Osteocyte (in vitro differentiated cells): Measurements from ENCODE around the gene ANXA5. TPM values are rescaled to one million over a fixed set of nuclear protein-coding genes. Genes with fewer than 3 reads are reported as not detected.
A peak's percentile ranks its signal among the peaks of the same experiment; 100 is the strongest.
"Not testable (repeated sequence)": the region's sequence is repeated elsewhere in the genome, so short reads cannot be mapped to it uniquely, and the experiment has no call there.

ENCODE experiments used
- DNase-seq: peaks from one replicate; pipeline ENCODE4 v3.0.0; 2021; ENCODE audit warnings: mixed read lengths; ENCODE audit not compliant: unreplicated experiment; ENCODE audit errors: extremely low spot score
- H3K27ac Mint-ChIP-seq: one replicate; pipeline ENCODE4 v1.8.0; 2021; ENCODE audit warnings: mild to moderate bottlenecking, mixed read lengths; ENCODE audit not compliant: unreplicated experiment
- H3K27me3 Mint-ChIP-seq: one replicate; pipeline ENCODE4 v1.8.0; 2021; ENCODE audit warnings: mixed read lengths; ENCODE audit not compliant: unreplicated experiment
- H3K36me3 Mint-ChIP-seq: one replicate; pipeline ENCODE4 v1.8.0; 2021; ENCODE audit warnings: mixed read lengths; ENCODE audit not compliant: unreplicated experiment
- H3K4me1 Mint-ChIP-seq: one replicate; pipeline ENCODE4 v1.8.0; 2021; ENCODE audit warnings: mixed read lengths; ENCODE audit not compliant: unreplicated experiment
- H3K4me3 Mint-ChIP-seq: one replicate; pipeline ENCODE4 v1.8.0; 2021; ENCODE audit warnings: mild to moderate bottlenecking, moderate library complexity, mixed read lengths; ENCODE audit not compliant: unreplicated experiment
- H3K9me3 Mint-ChIP-seq: one replicate; pipeline ENCODE4 v1.8.0; 2021; ENCODE audit warnings: mixed read lengths; ENCODE audit not compliant: unreplicated experiment
- total RNA-seq: library from RNA; stranded (reverse); gene quantifications from 2 replicates; pipeline ENCODE4 v1.2.1, GENCODE V29; 2021
- TF ChIP-seq, protein P1 (sequence below): fragments of 200-600 bp; sonication (generic); IDR thresholded peaks from 2 replicates; pipeline ENCODE4 v1.5.0; 2021; ENCODE audit warnings: antibody characterized with exemption, mild to moderate bottlenecking, moderate library complexity

The ANXA5 gene
- total RNA-seq, 1 donor from 2014 or later = 488 TPM

- TF ChIP-seq, protein P1, sequence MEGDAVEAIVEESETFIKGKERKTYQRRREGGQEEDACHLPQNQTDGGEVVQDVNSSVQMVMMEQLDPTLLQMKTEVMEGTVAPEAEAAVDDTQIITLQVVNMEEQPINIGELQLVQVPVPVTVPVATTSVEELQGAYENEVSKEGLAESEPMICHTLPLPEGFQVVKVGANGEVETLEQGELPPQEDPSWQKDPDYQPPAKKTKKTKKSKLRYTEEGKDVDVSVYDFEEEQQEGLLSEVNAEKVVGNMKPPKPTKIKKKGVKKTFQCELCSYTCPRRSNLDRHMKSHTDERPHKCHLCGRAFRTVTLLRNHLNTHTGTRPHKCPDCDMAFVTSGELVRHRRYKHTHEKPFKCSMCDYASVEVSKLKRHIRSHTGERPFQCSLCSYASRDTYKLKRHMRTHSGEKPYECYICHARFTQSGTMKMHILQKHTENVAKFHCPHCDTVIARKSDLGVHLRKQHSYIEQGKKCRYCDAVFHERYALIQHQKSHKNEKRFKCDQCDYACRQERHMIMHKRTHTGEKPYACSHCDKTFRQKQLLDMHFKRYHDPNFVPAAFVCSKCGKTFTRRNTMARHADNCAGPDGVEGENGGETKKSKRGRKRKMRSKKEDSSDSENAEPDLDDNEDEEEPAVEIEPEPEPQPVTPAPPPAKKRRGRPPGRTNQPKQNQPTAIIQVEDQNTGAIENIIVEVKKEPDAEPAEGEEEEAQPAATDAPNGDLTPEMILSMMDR = no peak
- no peaks in the 10 kb centered on the region for H3K9me3 Mint-ChIP-seq
- no peaks in the 10 kb centered on the region for H3K36me3 Mint-ChIP-seq
- no peak overlapping the region for H3K4me3 Mint-ChIP-seq
- peaks cover 3% of the 10 kb centered on the region for H3K27me3 Mint-ChIP-seq
- no peak overlapping the region for H3K27ac Mint-ChIP-seq
- DNase-seq = no peak
- no peaks in the 10 kb centered on the region for H3K4me1 Mint-ChIP-seq
Observed at GRCh38 chr4:121738780-121739535, 42.2 kb upstream of the ANXA5 start.

GRCh38 chr4:121737846-121738554 is 41.2 kb upstream of the ANXA5 start:
- H3K4me3 Mint-ChIP-seq = no peak overlapping the region
- TF ChIP-seq, protein P1 = no peak
- no peaks in the 10 kb centered on the region for H3K4me1 Mint-ChIP-seq
- no peak overlapping the region for H3K27ac Mint-ChIP-seq
- no peak for DNase-seq
- H3K9me3 Mint-ChIP-seq = no peaks in the 10 kb centered on the region
- no peaks in the 10 kb centered on the region for H3K27me3 Mint-ChIP-seq
- H3K36me3 Mint-ChIP-seq = no peaks in the 10 kb centered on the region

DNA sequence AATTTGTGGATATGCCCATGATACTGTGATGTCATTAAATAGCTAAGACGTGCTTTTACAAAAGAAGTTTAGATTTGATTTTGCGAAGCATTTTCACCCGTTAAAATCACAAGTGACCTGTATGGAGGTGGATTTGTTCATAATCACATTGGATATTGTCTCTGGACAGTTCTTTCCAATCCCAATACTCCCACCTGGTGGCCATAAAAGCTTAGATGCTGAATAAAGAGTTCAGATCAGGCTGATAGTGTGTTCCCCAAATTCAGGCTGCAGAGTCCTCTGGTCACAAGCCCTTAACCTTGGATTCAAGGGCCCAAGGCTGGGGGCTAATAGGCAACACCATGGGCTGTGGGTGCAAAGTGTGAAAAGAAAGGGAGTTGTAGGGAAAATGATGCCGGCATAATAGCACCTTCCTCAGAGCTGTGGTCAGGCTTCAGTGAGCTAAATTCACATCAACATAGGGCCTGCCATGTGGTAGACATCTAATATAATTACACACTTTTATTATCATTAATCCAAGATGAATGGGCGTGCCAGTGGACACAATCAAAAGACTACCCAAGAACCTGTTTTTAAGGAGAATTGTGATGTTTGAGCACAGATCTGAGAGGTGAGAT is 40.1 kb upstream of the ANXA5 start:
- TF ChIP-seq, protein P1 = peak; percentile 79
- Mint-ChIP-seq H3K9me3 (no peaks in the 10 kb centered on the region), H3K27ac (no peak overlapping the region), H3K27me3 (no peaks in the 10 kb centered on the region), H3K4me1 (peaks cover 8% of the 10 kb centered on the region), H3K36me3 (no peaks in the 10 kb centered on the region), H3K4me3 (no peak overlapping the region)
- no peak for DNase-seq

DNA sequence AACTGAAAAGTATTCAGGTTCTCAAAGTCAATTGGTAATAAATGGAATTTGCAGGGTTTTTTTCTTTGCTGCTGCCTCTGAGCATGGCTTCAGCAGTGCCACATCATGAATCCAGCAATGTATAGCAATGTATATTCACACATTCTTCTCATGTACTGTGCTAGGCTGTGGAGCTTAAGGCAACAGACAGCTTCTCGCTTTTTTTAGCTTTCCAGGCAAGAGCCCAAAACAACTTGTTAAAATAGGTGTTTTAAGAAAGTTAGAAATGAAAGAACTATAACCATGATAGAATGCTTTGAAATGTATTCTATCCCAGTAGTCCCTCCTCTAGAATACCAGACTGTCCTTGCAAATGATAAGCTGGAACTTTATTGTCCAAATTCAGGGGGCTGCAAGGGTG is 37.8 kb upstream of the ANXA5 start:
- H3K4me1 Mint-ChIP-seq = peaks cover 8% of the 10 kb centered on the region
- no peaks in the 10 kb centered on the region for H3K27me3 Mint-ChIP-seq
- no peak for DNase-seq
- no peaks in the 10 kb centered on the region for H3K9me3 Mint-ChIP-seq
- H3K27ac Mint-ChIP-seq = no peak overlapping the region
- TF ChIP-seq, protein P1 = no peak
- no peak overlapping the region for H3K4me3 Mint-ChIP-seq
- no peaks in the 10 kb centered on the region for H3K36me3 Mint-ChIP-seq

DNA sequence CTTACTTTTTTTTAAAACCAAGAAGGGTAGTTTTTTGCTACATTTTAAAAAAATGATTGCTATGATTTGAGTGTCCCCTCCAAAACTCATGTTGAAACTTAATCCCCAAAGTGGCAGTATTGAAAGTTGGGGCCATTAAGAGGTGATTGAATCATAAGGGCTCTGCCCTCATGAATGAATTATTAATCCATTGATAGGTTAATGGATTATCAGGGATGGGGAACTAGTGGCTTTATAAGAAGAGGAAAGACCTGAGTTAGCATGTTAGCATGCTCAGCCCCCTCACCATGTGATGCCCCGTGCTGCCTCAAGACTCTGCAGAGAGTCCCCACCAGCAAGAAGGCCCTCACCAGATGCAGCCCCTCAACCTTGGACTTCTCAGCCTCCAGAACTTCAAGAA is 37.2 kb upstream of the ANXA5 start:
- H3K4me1 Mint-ChIP-seq = peaks cover 10% of the 10 kb centered on the region
- H3K4me3 Mint-ChIP-seq = no peak overlapping the region
- no peak overlapping the region for H3K27ac Mint-ChIP-seq
- no peaks in the 10 kb centered on the region for H3K9me3 Mint-ChIP-seq
- no peaks in the 10 kb centered on the region for H3K27me3 Mint-ChIP-seq
- H3K36me3 Mint-ChIP-seq = no peaks in the 10 kb centered on the region
- TF ChIP-seq, protein P1 = no peak
- DNase-seq = no peak

GRCh38 chr4:121729753-121730152 is 33.0 kb upstream of the ANXA5 start:
- not testable (repeated sequence) for H3K9me3 Mint-ChIP-seq, H3K27ac Mint-ChIP-seq, DNase-seq, H3K36me3 Mint-ChIP-seq, H3K27me3 Mint-ChIP-seq, H3K4me3 Mint-ChIP-seq
- H3K4me1 Mint-ChIP-seq = peaks cover 14% of the 10 kb centered on the region
